K562 (cell line): ENCODE results near the gene FOXRED2. TPM values are rescaled to one million over a fixed set of nuclear protein-coding genes. Genes with fewer than 3 reads are reported as not detected.

Source experiments
- ATF1 ChIP-seq, 2 experiments: fragments of 450-650 bp in 1 of 2; IDR thresholded peaks; 2 replicates each; pipeline ENCODE4 v1.6.1; 2016; ENCODE audit warnings: missing compliant biosample characterization in 1 of 2, missing genetic modification characterization in 1 of 2
- BRF1 ChIP-seq: IDR thresholded peaks from 3 replicates; pipeline ENCODE4 v1.6.1; 2011; ENCODE audit warnings: borderline replicate concordance, mild to moderate bottlenecking; ENCODE audit not compliant: insufficient read length; ENCODE audit errors: extremely low read depth
- GATAD2A ChIP-seq: fragments of 450-650 bp; IDR thresholded peaks from 2 replicates; pipeline ENCODE4 v1.6.1; 2017
- GMEB1 ChIP-seq: fragments of 250-450 bp; sonication (Bioruptor Pico); IDR thresholded peaks from 2 replicates; pipeline ENCODE4 v1.4.0; 2020; ENCODE audit warnings: mild to moderate bottlenecking
- MGA ChIP-seq: fragments of 450-650 bp; IDR thresholded peaks from 2 replicates; pipeline ENCODE4 v1.6.1; 2016; ENCODE audit warnings: mild to moderate bottlenecking, moderate library complexity
- MYBL2 ChIP-seq, 2 experiments: fragments of 450-650 bp in 1 of 2; sonication (generic) in 1 of 2; formaldehyde crosslinking in 1 of 2; IDR thresholded peaks; 2 replicates each; pipeline versions ENCODE4 v1.6.1 to v1.8.1; 2017 to 2022; ENCODE audit warnings: borderline replicate concordance in 1 of 2, inconsistent platforms in 1 of 2, low read depth in 1 of 2, mild to moderate bottlenecking in 1 of 2, missing genetic modification reagents in 1 of 2, moderate library complexity in 1 of 2
- RERE ChIP-seq: sonication (generic); formaldehyde crosslinking; IDR thresholded peaks from 2 replicates; pipeline ENCODE4 v1.8.0; 2023; ENCODE audit warnings: missing genetic modification reagents, mild to moderate bottlenecking, borderline replicate concordance
- SMARCC2 ChIP-seq: fragments of 450-650 bp; IDR thresholded peaks from 2 replicates; pipeline ENCODE4 v1.6.1; 2017; ENCODE audit warnings: antibody characterized with exemption, moderate library complexity, mild to moderate bottlenecking, low read depth
- ZNF23 ChIP-seq: fragments of 250-450 bp; sonication (Bioruptor Pico); IDR thresholded peaks from 2 replicates; pipeline ENCODE4 v1.4.0; 2020; ENCODE audit warnings: mild to moderate bottlenecking
- polyA plus RNA-seq, 8 experiments: library from polyadenylated mRNA; depleted of rRNA in 4 of 8; stranded (reverse) in 5 of 8; unstranded in 3 of 8; fragments of >200 nt; fragmentation: Nextera tagmentation in 2 of 8; fragmentation: Illumina TruSeq in 1 of 8; extraction: Ambion mirVana in 2 of 8; extraction: Trizol in 1 of 8; gene quantifications; 2 replicates each; pipeline versions ENCODE4 v1.2.1 to v1.2.3, GENCODE V29; 2011 to 2014; ENCODE audit warnings: inconsistent platforms in 1 of 8, missing spikeins in 1 of 8
- total RNA-seq, 7 experiments: library from RNA; depleted of rRNA in 6 of 7; stranded (reverse); fragments of >200 nt in 6 of 7; fragmentation: Illumina TruSeq in 2 of 7; extraction: Trizol in 2 of 7; gene quantifications; 2 replicates each; pipeline versions ENCODE4 v1.2.1 to v1.2.3, GENCODE V29; 2011 to 2021; ENCODE audit warnings: low replicate concordance in 1 of 7

The FOXRED2 gene
- total and polyA plus RNA-seq, 9 of the 15 experiments (the other 6 are each of a cell fraction or from before 2014, with no cell fraction given), result 2.8 to 48.4 (median 7.8) TPM

GRCh38 chr22:36478966-36479365, 27.9 kb downstream of the FOXRED2 start (continued):
- TF ChIP-seq MGA (no peak), SMARCC2 (no peak), BRF1 (no peak), GATAD2A (no peak), GMEB1 (CRISPR knock-in tag) (no peak), RERE (CRISPR knock-in tag) (no peak), ATF1 (CRISPR knock-in tag; IDR thresholded peaks at IDR 0.05) (no peak), ATF1 (tag; IDR thresholded peaks at IDR 0.05) (no peak), MYBL2 (IDR thresholded peaks at IDR 0.05; ENCODE audit: low read depth) (no peak), MYBL2 (CRISPR knock-in tag; IDR thresholded peaks at IDR 0.05; ENCODE audit: borderline replicate concordance) (no peak), ZNF23 (CRISPR knock-in tag) (no peak)
